Endodermal cell (in vitro differentiated cells): Measurements from ENCODE around the gene SRSF1. TPM values are rescaled to one million over a fixed set of nuclear protein-coding genes. Genes with fewer than 3 reads are reported as not detected.

Experiments used
- DNase-seq: peaks from one replicate; pipeline ENCODE4 v3.0.0-alpha.2; 2017
- H3K27ac ChIP-seq: 2 replicates; pipeline ENCODE4 v1.5.1; 2013; ENCODE audit warnings: mild to moderate bottlenecking, low read depth, low read length, moderate library complexity
- H3K27me3 ChIP-seq: 2 replicates; pipeline ENCODE4 v1.6.1; 2013; ENCODE audit warnings: mild to moderate bottlenecking, low read length, moderate library complexity; ENCODE audit not compliant: insufficient read depth, control insufficient read depth, poor library complexity, severe bottlenecking
- H3K36me3 ChIP-seq: 2 replicates; pipeline ENCODE4 v1.7.0; 2013; ENCODE audit warnings: mild to moderate bottlenecking, low read length, moderate library complexity; ENCODE audit not compliant: control insufficient read depth, insufficient read depth
- H3K4me1 ChIP-seq: one replicate; pipeline ENCODE4 v1.7.0; 2013; ENCODE audit warnings: low read length; ENCODE audit not compliant: control insufficient read depth, insufficient read depth
- H3K4me3 ChIP-seq: 2 replicates; pipeline ENCODE4 v1.5.1; 2013; ENCODE audit warnings: mild to moderate bottlenecking, low read length, moderate library complexity
- H3K9ac ChIP-seq: 2 replicates; pipeline ENCODE4 v1.6.1; 2013; ENCODE audit warnings: mild to moderate bottlenecking, low read length, moderate library complexity; ENCODE audit not compliant: poor library complexity, severe bottlenecking; ENCODE audit errors: extremely low read depth
- H3K9me3 ChIP-seq: 2 replicates; pipeline ENCODE4 v1.6.1; 2013; ENCODE audit warnings: mild to moderate bottlenecking, low read length, moderate library complexity; ENCODE audit not compliant: control insufficient read depth
- H3K27ac Mint-ChIP-seq: 2 replicates; pipeline ENCODE4 v1.8.0; 2020; ENCODE audit warnings: mixed read lengths
- H3K27me3 Mint-ChIP-seq: 2 replicates; pipeline ENCODE4 v1.8.0; 2021; ENCODE audit warnings: mild to moderate bottlenecking, mixed read lengths; ENCODE audit not compliant: insufficient read depth
- H3K36me3 Mint-ChIP-seq: 2 replicates; pipeline ENCODE4 v1.8.0; 2020; ENCODE audit warnings: low read depth, mixed read lengths
- H3K4me1 Mint-ChIP-seq: 2 replicates; pipeline ENCODE4 v1.8.0; 2020; ENCODE audit warnings: mixed read lengths
- H3K4me3 Mint-ChIP-seq: 2 replicates; pipeline ENCODE4 v1.8.0; 2020; ENCODE audit warnings: mild to moderate bottlenecking, moderate library complexity, mixed read lengths
- H3K9me3 Mint-ChIP-seq: 2 replicates; pipeline ENCODE4 v1.8.0; 2020; ENCODE audit warnings: mild to moderate bottlenecking, mixed read lengths
- CTCF ChIP-seq: fragments of 200-600 bp; sonication (generic); conservative IDR thresholded peaks from 2 replicates; pipeline ENCODE4 v1.5.0; 2021; ENCODE audit warnings: antibody characterized with exemption, mild to moderate bottlenecking
- WGBS, 2 experiments: methylation state at CpG; one replicate each; pipeline versions ENCODE4 v1.1.5 to v1.1.7; 2013; ENCODE audit warnings: missing lambda C conversion rate in 2 of 2, mixed read lengths in 1 of 2; ENCODE audit not compliant: insufficient coverage in 1 of 2, insufficient read length in 1 of 2; 5-methylcytosine and 5-hydroxymethylcytosine counted together
- total RNA-seq, 2 donors: library from RNA; stranded (reverse); fragmentation: NEBNext Ultra II Directional in 1 of 2; extraction: Animal tissue kit (Norgen Biotek cat#: 25700) in 1 of 2; gene quantifications; 2 replicates in 1 of 2; 3 replicates in 1 of 2; pipeline ENCODE4 v1.2.1, GENCODE V29; 2021

SRSF1 gene
- total RNA-seq, 2 donors from 2014 or later, result 339 to 361 TPM

GRCh38 chr17:57968456-57968855 is 38.6 kb downstream of the SRSF1 start:
- H3K36me3 Mint-ChIP-seq, result peaks cover 6% of the 10 kb centered on the region
- H3K9me3 Mint-ChIP-seq, result no peaks in the 10 kb centered on the region
- no peaks in the 10 kb centered on the region for H3K9me3 ChIP-seq
- peaks cover 23% of the 10 kb centered on the region for H3K4me1 Mint-ChIP-seq
- no peaks in the 10 kb centered on the region for H3K4me1 ChIP-seq
- no peak overlapping the region for H3K4me3 ChIP-seq
- WGBS, 2 experiments, result 78 to 80% methylated on average over 1 of the region's 1 CpG
- no peak overlapping the region for H3K4me3 Mint-ChIP-seq
- TF ChIP-seq CTCF, result no peak
- no peak overlapping the region for H3K27ac ChIP-seq
- peaks cover 3% of the 10 kb centered on the region for H3K27me3 Mint-ChIP-seq
- H3K36me3 ChIP-seq, result peaks cover 8% of the 10 kb centered on the region
- no peaks in the 10 kb centered on the region for H3K27me3 ChIP-seq
- DNase-seq, result peak; percentile 43
- no peak overlapping the region for H3K9ac ChIP-seq
- H3K27ac Mint-ChIP-seq, result no peak overlapping the region

DNA sequence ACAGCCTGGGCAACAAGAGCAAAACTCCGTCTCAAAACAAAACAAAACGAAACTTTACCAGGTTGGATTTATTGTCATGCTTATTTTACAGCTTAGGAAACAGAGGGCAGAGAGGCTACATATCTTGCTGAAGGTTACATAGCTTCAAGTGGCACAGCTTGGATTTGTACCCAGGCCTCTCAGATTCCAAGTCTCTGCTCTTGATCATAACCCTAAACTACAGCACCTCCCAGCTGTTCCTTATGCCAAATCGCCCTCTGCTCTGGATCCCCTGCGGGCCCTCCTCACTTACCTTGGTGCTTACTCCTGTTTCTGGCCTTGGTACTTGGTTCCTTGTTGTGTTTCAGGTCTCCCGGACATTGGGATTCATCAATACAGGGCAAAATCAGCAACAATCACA is 40.2 kb downstream of the SRSF1 start:
- no peaks in the 10 kb centered on the region for H3K27me3 ChIP-seq
- no peaks in the 10 kb centered on the region for H3K4me1 ChIP-seq
- Mint-ChIP-seq H3K27me3 (peaks cover 13% of the 10 kb centered on the region), H3K27ac (no peak overlapping the region), H3K36me3 (no peaks in the 10 kb centered on the region), H3K4me3 (no peak overlapping the region), H3K9me3 (no peaks in the 10 kb centered on the region), H3K4me1 (peaks cover 21% of the 10 kb centered on the region)
- no peaks in the 10 kb centered on the region for H3K36me3 ChIP-seq
- H3K27ac ChIP-seq, result no peak overlapping the region
- no peak overlapping the region for H3K4me3 ChIP-seq
- WGBS, 2 experiments, result 83 to 91% methylated on average over 5 of the region's 5 CpGs
- no peak overlapping the region for H3K9ac ChIP-seq
- H3K9me3 ChIP-seq, result no peaks in the 10 kb centered on the region
- no peak for TF ChIP-seq CTCF
- peak; percentile 44 for DNase-seq

DNA sequence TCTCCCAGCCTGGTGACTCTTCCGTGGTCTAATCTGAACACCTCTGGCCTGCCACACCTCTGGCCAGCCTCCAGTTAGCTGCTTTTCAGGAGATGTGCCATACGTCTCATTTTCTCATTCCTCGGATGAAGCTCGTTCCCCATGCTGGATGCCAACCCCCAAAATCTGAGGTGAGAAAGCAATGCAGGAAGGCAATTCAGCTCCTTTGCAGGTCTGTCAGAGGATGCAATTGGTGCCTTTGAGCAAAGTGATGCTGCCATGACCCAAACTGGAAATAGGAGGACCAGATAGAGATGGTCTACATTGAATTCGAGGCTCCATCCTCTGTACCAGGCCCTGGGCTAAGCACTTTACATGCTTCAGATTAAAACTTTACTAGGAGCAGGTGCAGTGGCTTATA is 40.8 kb downstream of the SRSF1 start:
- no peaks in the 10 kb centered on the region for H3K9me3 Mint-ChIP-seq
- no peak overlapping the region for H3K4me3 Mint-ChIP-seq
- no peak for TF ChIP-seq CTCF
- Histone ChIP-seq H3K9ac (no peak overlapping the region), H3K36me3 (no peaks in the 10 kb centered on the region), H3K27me3 (no peaks in the 10 kb centered on the region), H3K4me3 (no peak overlapping the region), H3K27ac (no peak overlapping the region), H3K4me1 (no peaks in the 10 kb centered on the region), H3K9me3 (no peaks in the 10 kb centered on the region)
- WGBS, 2 experiments, result 91 to 94% methylated on average over 5 of the region's 5 CpGs
- no peak for DNase-seq
- H3K36me3 Mint-ChIP-seq, result no peaks in the 10 kb centered on the region
- H3K27me3 Mint-ChIP-seq, result peaks cover 13% of the 10 kb centered on the region
- H3K4me1 Mint-ChIP-seq, result peaks cover 14% of the 10 kb centered on the region
- H3K27ac Mint-ChIP-seq, result no peak overlapping the region
